ENCODE results near the gene C4orf50.

C4orf50 gene

GRCh38 chr4:5933996-5934831 is 84.0 kb downstream of the C4orf50 start:
- no peak for DNase-seq

DNA sequence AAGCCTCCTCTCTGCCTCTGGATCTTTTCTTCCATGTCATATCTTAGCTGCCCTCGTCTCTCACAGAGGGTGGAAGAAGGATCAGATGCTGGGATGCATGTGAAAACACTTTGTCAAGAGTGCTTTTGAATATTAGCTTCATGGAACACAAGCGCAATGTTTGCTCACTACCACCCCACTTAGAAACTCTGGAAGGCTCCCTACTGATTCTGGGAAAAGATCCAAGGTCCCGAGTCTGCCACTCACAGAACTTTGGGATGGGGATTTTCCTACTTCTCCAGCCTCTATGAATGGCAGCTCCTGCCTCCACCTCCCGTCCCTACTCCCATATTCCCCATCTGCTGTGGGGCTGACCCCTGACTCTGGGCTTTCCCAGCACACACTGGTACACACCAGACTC is 85.1 kb downstream of the C4orf50 start:
- DNase-seq, result no peak

GRCh38 chr4:5932035-5932568 is 86.1 kb downstream of the C4orf50 start:
- peak; percentile 30 for DNase-seq

DNA sequence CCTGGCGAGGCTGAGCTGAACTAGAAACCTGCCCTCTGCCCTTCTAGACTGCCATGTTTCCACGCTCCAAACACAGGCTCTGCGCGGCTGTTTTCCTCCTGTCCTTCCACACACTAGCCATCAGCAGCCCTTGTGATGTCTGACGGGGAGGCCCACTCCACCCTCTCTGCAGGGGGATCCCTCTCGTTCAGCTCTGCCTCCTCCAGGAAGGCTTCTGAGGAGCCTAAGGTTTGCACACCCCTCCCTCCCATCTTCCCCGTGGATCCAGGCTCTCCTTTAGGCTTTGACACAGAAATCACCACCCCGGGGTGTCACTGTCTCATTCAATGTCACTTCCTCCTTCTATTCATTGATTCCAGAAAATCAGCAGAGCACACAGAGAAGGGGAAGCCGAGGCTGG is 86.7 kb downstream of the C4orf50 start:
- no peak for DNase-seq

- DNase-seq, result no peak
Measured at GRCh38 chr4:5930876-5931275, 87.4 kb downstream of the C4orf50 start.

- DNase-seq, result no peak
Measured at GRCh38 chr4:5930456-5930855, 87.8 kb downstream of the C4orf50 start.

DNA sequence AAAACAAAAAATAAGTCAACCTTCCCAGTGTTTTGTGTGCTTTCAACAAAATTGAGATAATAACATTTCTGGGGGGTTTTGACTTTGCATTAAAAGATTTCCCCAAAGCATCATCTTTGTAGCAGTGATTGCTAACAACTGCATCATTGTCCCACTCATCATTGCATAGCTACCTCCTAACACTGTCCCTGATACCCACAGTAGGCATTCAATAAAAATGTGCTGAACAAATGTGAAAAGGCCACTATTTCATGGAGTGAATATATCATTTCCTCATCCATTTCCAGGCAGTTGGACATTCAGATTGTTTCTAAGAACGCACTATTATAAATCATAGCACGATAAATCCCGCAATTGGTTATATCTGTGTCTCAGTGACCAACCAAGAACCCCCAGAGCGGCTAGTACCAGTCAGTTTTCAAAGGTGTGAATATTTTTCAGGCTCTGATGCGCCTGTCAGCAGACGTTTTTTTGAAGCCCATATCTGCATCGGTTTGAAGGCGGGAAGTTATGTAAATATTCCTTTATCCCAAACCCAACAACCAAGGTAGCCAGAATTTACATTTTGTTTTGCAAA is 89.3 kb downstream of the C4orf50 start:
- no peak for DNase-seq

- no peak for DNase-seq
Measured at GRCh38 chr4:5928274-5928673, 90.0 kb downstream of the C4orf50 start.

DNA sequence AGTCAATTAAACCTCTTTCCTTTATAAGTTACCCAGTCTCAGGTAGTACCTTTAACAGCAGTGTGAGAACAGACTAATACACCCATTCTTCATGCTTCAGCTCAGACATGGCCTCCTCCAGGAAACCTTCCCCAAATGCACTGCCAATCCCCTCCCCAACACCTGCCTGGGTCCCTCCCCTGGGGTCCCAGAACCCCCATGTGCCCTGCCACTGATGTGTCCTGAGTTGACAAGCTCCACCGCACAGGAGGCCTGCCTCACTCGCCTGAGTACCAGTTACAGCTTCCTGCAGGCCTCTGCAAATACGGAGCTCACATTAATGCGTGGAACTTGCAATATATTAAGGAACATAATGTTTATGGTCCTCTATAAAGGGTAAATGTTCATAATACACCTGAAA is 90.5 kb downstream of the C4orf50 start:
- DNase-seq, result no peak

GRCh38 chr4:5927116-5927515 is 91.1 kb downstream of the C4orf50 start:
- no peak for DNase-seq

DNA sequence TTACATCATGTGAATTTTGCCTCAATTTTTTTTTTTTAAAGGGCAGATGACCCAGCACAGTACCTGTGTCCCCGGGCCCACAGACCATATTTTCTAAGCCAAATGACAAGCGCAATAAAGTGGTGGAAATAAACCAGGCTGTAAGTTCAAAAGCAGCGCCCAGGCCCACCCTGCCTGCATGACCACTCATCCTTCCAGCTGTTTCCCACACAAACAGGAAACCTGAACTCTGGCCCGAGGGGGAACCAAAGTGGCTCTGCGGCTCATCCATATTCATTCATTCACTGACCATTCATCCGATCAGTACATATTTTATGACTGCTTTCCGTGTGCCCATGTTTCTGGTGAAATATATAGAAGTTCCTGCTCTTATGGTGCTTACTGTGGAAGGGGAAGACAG is 91.6 kb downstream of the C4orf50 start:
- DNase-seq, result no peak

- no peak for DNase-seq
Measured at GRCh38 chr4:5925419-5926200, 92.6 kb downstream of the C4orf50 start.

DNA sequence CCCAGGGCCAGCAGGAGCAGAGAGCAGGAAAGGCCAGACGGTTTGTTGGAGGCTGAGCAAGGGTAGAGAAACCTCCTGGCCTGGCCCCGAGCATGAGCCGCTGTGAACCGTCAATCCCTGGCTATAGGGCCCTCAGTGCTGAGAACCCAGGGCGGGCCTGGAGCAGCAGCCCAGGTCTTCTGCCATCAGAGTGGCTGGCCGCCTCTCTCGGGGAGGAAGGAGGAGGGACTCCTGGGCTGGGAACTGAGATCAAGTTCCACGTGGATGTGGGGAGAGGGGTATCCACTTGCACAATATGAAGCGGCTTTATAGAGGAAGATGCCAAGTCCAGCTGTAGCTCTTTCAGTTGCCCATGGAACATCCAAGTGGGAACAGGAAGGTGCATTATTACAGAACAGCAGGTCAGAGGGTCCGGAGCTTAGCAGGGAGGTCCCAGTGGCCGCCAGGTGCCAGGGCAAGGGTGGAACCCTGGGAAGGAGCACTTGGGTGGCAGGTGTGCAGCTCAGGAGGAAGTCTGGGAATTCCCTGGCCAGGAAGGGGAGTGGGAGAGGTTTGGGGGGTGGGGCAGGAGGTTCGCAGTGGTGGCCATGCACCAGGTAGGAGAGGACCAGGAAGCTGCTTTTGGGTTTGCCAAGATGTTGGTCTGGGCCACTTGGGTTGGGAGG is 93.6 kb downstream of the C4orf50 start:
- DNase-seq, result no peak

GRCh38 chr4:5923376-5923775 is 94.9 kb downstream of the C4orf50 start:
- DNase-seq, result no peak

- DNase-seq, result no peak
Measured at GRCh38 chr4:5922556-5922955, 95.7 kb downstream of the C4orf50 start.

- DNase-seq, result no peak
Measured at GRCh38 chr4:5921981-5922380, 96.2 kb downstream of the C4orf50 start.

DNA sequence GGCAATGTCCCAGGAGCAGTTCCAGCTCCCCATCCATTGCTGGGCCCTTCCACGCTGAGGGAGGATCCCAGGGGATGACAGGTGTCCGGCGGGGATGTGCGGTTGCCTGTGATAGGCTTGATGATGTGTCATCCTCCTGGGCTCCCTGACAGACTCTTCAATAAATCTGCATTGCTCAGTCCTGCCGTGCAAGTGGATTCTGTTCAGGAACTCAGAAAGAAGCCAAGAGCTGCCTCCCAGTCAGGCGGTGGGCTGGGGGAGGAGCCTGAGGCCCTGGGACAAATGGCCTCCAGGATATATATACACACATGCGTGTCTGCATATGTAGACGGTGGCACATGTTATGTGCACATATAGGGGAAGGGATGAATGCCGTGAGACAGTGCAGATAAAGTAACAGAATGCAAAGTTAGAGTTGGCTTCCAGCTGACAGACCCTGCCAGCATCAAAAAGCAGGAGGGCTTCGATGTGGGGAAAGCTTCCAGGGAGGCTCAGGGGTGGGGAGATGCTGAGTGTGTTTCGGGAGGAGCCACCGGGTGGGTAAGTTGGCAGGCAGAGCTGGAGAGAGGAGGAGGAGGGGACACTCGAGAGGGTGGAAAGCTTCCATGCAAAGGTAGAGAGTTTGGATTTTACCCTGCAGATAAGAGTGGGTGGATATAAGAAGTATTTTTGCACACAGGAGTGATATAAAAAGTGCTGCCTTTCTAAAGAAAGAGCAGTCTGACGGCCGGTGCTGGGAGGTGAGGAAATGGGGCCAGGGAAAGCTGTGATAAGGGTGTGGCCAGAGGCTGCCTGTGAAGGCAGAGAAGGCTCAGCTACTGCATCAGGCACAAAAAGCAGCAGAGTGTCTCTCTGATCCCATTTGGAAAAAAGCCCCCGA is 96.9 kb downstream of the C4orf50 start:
- DNase-seq, result no peak

- no peak for DNase-seq
Measured at GRCh38 chr4:5919571-5919970, 98.7 kb downstream of the C4orf50 start.

DNA sequence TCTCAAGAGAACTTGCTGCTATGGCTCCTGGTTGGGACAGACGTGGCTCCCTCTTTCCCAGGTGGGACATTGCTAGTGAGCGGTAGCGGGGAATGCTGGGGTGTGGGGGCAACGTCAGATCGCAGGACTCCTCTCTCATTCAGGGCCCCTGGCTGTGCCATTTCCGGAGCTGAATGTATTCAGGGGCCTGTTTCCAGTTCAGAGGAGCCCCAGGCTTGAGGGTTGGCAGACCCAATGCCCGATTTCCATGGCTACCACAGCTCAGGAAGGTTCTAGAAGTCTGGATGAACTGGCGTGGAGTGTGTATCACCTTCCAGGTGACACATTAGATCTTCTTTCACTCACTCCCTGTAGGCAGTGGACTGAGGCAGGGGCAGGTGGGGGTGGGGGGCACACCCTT is 99.2 kb downstream of the C4orf50 start:
- no peak for DNase-seq

DNA sequence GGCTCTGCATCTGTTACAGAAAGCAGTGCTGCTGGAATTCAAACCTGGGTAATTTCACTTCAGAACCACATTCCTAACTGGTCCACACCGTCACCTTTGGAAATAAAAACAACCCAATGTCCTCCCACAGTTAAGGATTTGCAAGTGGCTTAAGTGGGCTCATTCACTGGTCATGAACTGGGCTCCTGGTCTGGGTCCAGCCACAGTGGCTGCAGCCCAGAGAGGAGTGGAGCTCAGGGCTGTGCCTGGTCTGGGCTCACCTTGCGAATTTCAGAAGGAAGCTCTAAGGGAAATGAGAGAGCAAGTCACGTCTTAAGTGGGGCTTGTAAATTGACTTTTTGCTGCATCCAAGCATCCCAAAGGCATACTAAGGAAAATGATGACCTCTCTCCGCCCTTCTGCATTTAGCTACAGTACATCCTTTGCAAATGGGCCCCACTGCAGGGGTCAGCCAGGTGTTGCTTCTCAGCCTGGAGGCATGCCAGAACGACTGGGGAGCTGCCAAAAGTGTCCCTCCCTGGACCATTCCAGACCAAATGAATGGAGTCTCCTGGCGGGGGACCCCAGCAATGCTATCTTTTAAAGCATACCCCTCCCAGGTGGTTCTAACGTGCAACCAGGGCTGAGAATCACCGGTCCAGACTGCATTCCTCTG is 99.8 kb downstream of the C4orf50 start:
- no peak for DNase-seq

DNA sequence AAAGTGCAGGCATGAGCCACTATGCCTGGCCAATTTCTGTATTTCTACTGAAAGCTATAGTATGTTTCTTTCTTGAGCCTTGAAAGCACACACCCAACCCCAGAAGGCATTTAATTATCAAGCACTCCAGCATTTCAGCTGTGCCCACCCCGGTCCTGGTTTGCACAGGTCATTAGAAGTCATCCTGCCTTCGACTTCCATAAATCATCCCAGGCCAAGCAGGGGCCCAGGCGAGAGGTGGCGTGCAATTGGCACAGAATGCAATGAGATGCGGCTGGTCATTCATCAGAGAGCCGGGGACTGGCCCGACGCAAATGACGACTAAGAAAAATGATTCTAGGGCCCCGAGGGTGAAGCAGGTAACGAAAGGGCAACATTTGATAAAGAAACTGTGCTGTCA is 100.6 kb downstream of the C4orf50 start:
- DNase-seq, result no peak

DNA sequence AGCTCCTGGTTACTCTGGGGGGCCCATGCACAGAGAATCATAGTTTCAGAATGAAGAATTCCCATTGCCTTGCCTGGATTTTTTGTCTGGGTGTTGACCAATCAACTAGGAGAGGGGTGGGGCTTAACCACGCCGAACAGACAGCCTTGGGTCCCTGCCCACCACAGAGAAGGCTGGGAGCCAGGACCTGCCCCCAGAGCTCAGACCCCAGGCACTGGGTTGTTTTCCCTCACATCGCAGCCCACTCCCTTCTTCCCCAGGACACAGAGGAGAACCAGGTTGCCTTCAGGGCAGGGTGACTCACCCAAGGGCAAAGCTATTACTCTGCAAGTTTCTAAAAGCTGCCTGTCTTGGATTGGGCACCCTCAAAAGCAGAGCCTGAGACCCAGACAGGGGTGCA is 102.0 kb downstream of the C4orf50 start:
- no peak for DNase-seq

All from NCI-H1436 (cell line).